Uterus (tissue), 2 donors: ENCODE results near the gene NDFIP2.

Experiments
- POLR2A ChIP-seq, 2 donors: fragments of 450-650 bp; IDR thresholded peaks; one replicate each; pipeline ENCODE4 v1.6.1; 2016; ENCODE audit warnings: antibody characterized with exemption in 2 of 2, mild to moderate bottlenecking in 1 of 2, moderate library complexity in 1 of 2
- TF ChIP-seq, protein P1 (sequence below), 4 experiments: fragments of 200-600 bp in 2 of 4; fragments of 450-650 bp in 2 of 4; sonication (generic) in 2 of 4; IDR thresholded peaks; one replicate each; pipeline ENCODE4 v1.5.1; 2016 to 2019; ENCODE audit warnings: antibody characterized with exemption in 4 of 4, mild to moderate bottlenecking in 2 of 4, moderate library complexity in 1 of 4

DNA sequence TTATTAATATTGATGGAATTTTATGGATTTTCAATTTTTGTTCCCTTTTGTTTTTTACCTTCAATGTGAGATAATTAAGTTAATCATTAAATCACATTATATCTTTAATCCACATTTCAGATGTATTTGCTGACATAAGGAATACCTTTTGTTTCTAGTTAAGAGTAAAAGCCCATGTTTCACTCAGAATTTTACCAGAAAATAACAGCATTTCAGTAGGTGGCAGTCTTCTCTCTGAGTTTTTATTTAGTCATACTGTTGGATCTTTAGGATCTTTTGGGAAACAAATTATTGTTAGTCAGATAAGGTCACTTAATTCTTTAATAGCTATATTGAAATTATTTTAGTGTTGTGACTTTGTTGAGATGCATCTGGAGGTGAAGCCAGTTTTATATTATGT, 67.9 kb downstream of the NDFIP2 start:
- TF ChIP-seq, protein P1, sequence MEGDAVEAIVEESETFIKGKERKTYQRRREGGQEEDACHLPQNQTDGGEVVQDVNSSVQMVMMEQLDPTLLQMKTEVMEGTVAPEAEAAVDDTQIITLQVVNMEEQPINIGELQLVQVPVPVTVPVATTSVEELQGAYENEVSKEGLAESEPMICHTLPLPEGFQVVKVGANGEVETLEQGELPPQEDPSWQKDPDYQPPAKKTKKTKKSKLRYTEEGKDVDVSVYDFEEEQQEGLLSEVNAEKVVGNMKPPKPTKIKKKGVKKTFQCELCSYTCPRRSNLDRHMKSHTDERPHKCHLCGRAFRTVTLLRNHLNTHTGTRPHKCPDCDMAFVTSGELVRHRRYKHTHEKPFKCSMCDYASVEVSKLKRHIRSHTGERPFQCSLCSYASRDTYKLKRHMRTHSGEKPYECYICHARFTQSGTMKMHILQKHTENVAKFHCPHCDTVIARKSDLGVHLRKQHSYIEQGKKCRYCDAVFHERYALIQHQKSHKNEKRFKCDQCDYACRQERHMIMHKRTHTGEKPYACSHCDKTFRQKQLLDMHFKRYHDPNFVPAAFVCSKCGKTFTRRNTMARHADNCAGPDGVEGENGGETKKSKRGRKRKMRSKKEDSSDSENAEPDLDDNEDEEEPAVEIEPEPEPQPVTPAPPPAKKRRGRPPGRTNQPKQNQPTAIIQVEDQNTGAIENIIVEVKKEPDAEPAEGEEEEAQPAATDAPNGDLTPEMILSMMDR (IDR thresholded peaks at IDR 0.05) = no peak
- no peak for TF ChIP-seq POLR2A (IDR thresholded peaks at IDR 0.05)
